ENCODE measurements around the gene LASP1NB.

Gene LASP1NB

DNA sequence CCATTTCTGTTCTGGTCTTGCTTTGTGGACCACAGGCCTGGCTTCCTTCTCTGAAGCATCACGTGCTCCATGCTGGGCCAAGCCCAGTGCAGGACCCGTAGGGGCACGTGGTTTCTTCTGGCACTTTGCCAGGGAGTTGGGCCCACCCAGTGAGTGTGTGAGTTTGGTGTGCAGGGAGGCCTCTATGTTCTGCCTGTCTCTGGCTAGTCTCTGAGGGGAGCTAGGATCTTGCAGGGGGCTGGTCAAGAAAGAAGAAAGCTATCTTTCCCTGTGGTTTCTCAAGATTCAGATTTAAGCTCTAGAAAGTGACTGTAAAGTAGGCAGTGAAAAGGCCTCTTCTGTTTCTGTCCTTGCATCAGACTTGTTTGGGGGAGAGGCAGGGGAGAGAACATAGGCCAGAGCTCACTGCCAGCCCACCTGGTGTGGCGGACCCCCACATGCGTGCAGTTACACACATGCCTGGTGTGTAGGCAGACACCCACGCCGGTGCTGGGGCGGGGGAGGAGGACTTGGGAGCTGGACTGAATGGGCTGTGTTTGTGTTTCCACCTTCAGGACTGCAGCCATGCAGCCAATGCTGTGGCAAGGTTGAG lies 43.7 kb upstream of the LASP1NB start:
- H3K36me3 ChIP-seq (ENCODE audit: control insufficient read depth in 4 of 4, insufficient read depth in 3 of 4, low read depth in 1 of 4, low read length in 3 of 4): peaks cover 7 to 13% (median 12%) of the 10 kb centered on the region in 4 donors

DNA sequence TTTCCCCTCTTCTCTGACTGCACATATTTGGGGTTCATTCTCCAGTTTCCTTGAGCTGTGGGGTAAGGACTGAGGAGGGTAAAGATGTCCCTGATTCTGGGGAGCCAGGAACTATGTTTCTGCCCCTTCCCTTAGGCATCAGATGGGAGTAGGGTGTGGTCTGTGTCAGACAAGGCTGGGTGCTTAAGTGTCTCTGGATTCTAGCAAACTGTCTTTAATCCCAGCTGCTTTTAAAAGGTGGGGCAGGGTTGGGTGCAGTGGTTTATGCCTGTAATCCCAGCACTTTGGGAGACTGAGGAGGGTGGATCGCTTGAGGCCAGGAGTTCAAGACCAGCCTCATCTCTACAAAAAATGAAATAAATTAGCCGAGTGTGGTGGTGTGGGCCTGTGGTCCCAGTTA lies 42.5 kb upstream of the LASP1NB start:
- Histone ChIP-seq H3K4me1 (ENCODE audit: control insufficient read depth in 4 of 4, insufficient read depth in 4 of 4, low read length in 3 of 4) (peaks cover 41 to 74% (median 54%) of the 10 kb centered on the region in 4 donors), H3K27me3 (ENCODE audit: control insufficient read depth in 4 of 4, insufficient read depth in 4 of 4, low read length in 3 of 4) (no peaks in the 10 kb centered on the region), H3K36me3 (ENCODE audit: control insufficient read depth in 4 of 4, insufficient read depth in 3 of 4, low read depth in 1 of 4, low read length in 3 of 4) (peaks cover 7 to 17% (median 12%) of the 10 kb centered on the region in 4 donors), H3K4me3 (ENCODE audit: low read depth in 1 of 3, low read length in 3 of 3) (no peak overlapping the region), H3K27ac (ENCODE audit: low read depth in 1 of 2, low read length in 2 of 2) (no peak overlapping the region), H3K9ac (ENCODE audit: low read depth in 1 of 2, low read length in 2 of 2) (no peak overlapping the region), H3K9me3 (ENCODE audit: control insufficient read depth in 4 of 4, low read length in 3 of 4) (no peaks in the 10 kb centered on the region)
- 82% methylated on average over 2 of the region's 2 CpGs for WGBS
- DNase-seq (ENCODE audit: low spot score): no peak
- no peak for TF ChIP-seq SP1 (IDR thresholded peaks at IDR 0.05)
- TF ChIP-seq RXRA (IDR thresholded peaks at IDR 0.05): no peak
- TF ChIP-seq, protein P1, sequence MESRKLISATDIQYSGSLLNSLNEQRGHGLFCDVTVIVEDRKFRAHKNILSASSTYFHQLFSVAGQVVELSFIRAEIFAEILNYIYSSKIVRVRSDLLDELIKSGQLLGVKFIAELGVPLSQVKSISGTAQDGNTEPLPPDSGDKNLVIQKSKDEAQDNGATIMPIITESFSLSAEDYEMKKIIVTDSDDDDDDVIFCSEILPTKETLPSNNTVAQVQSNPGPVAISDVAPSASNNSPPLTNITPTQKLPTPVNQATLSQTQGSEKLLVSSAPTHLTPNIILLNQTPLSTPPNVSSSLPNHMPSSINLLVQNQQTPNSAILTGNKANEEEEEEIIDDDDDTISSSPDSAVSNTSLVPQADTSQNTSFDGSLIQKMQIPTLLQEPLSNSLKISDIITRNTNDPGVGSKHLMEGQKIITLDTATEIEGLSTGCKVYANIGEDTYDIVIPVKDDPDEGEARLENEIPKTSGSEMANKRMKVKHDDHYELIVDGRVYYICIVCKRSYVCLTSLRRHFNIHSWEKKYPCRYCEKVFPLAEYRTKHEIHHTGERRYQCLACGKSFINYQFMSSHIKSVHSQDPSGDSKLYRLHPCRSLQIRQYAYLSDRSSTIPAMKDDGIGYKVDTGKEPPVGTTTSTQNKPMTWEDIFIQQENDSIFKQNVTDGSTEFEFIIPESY (IDR thresholded peaks at IDR 0.05): no peak
- no peak for TF ChIP-seq HNF4G (IDR thresholded peaks at IDR 0.05)
- no peak for TF ChIP-seq GABPA (IDR thresholded peaks at IDR 0.05 in 1 of 2, conservative IDR thresholded peaks at IDR 0.05 in 1 of 2)
- TF ChIP-seq HNF4A (conservative IDR thresholded peaks at IDR 0.05): no peak
- TF ChIP-seq YY1 (IDR thresholded peaks at IDR 0.05): no peak
- no peak for TF ChIP-seq EGR1 (IDR thresholded peaks at IDR 0.05; ENCODE audit: low read depth in 2 of 2)
- no peak for TF ChIP-seq JUND (IDR thresholded peaks at IDR 0.05)
- TF ChIP-seq, protein P2, sequence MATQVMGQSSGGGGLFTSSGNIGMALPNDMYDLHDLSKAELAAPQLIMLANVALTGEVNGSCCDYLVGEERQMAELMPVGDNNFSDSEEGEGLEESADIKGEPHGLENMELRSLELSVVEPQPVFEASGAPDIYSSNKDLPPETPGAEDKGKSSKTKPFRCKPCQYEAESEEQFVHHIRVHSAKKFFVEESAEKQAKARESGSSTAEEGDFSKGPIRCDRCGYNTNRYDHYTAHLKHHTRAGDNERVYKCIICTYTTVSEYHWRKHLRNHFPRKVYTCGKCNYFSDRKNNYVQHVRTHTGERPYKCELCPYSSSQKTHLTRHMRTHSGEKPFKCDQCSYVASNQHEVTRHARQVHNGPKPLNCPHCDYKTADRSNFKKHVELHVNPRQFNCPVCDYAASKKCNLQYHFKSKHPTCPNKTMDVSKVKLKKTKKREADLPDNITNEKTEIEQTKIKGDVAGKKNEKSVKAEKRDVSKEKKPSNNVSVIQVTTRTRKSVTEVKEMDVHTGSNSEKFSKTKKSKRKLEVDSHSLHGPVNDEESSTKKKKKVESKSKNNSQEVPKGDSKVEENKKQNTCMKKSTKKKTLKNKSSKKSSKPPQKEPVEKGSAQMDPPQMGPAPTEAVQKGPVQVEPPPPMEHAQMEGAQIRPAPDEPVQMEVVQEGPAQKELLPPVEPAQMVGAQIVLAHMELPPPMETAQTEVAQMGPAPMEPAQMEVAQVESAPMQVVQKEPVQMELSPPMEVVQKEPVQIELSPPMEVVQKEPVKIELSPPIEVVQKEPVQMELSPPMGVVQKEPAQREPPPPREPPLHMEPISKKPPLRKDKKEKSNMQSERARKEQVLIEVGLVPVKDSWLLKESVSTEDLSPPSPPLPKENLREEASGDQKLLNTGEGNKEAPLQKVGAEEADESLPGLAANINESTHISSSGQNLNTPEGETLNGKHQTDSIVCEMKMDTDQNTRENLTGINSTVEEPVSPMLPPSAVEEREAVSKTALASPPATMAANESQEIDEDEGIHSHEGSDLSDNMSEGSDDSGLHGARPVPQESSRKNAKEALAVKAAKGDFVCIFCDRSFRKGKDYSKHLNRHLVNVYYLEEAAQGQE (IDR thresholded peaks at IDR 0.05): no peak
- TF ChIP-seq, protein P3, sequence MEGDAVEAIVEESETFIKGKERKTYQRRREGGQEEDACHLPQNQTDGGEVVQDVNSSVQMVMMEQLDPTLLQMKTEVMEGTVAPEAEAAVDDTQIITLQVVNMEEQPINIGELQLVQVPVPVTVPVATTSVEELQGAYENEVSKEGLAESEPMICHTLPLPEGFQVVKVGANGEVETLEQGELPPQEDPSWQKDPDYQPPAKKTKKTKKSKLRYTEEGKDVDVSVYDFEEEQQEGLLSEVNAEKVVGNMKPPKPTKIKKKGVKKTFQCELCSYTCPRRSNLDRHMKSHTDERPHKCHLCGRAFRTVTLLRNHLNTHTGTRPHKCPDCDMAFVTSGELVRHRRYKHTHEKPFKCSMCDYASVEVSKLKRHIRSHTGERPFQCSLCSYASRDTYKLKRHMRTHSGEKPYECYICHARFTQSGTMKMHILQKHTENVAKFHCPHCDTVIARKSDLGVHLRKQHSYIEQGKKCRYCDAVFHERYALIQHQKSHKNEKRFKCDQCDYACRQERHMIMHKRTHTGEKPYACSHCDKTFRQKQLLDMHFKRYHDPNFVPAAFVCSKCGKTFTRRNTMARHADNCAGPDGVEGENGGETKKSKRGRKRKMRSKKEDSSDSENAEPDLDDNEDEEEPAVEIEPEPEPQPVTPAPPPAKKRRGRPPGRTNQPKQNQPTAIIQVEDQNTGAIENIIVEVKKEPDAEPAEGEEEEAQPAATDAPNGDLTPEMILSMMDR (IDR thresholded peaks at IDR 0.05; ENCODE audit: low read depth, low read length, missing input control): no peak

More for the DNA sequence above, 43.7 kb upstream of the LASP1NB start:
- Histone ChIP-seq H3K4me3 (ENCODE audit: low read depth in 1 of 3, low read length in 3 of 3) (no peak overlapping the region), H3K27me3 (ENCODE audit: control insufficient read depth in 4 of 4, insufficient read depth in 4 of 4, low read length in 3 of 4) (no peaks in the 10 kb centered on the region), H3K9ac (ENCODE audit: low read depth in 1 of 2, low read length in 2 of 2) (no peak overlapping the region), H3K4me1 (ENCODE audit: control insufficient read depth in 4 of 4, insufficient read depth in 4 of 4, low read length in 3 of 4) (peaks cover 36 to 67% (median 54%) of the 10 kb centered on the region in 4 donors), H3K9me3 (ENCODE audit: control insufficient read depth in 4 of 4, low read length in 3 of 4) (no peaks in the 10 kb centered on the region), H3K27ac (ENCODE audit: low read depth in 1 of 2, low read length in 2 of 2) (peak overlapping the region in 1 of 2 donors; percentile 15)
- peak; percentile 83 for DNase-seq (ENCODE audit: low spot score)
- TF ChIP-seq TAF1 (conservative IDR thresholded peaks at IDR 0.05) (no peak), HNF4G (IDR thresholded peaks at IDR 0.05) (no peak), ATF3 (IDR thresholded peaks at IDR 0.05) (no peak), HNF4A (conservative IDR thresholded peaks at IDR 0.05) (no peak), NR2F2 (IDR thresholded peaks at IDR 0.05) (no peak), EGR1 (IDR thresholded peaks at IDR 0.05; ENCODE audit: low read depth in 2 of 2) (no peak)
- TF ChIP-seq, protein P2 (IDR thresholded peaks at IDR 0.05): no peak
- TF ChIP-seq, protein P1 (IDR thresholded peaks at IDR 0.05): no peak
- WGBS: 52% methylated on average over 8 of the region's 8 CpGs
